T-helper 1 cell treated with Interleukin-12 subunit alpha and Interleukin-12 subunit beta and Interleukin-4 antibody, amounts not matched to agents 30 μg/mL and 1 μg/mL, for 36 hours (primary cell): Measurements from ENCODE around the gene CUX1.
"Not testable (repeated sequence)": the region's sequence is repeated elsewhere in the genome, so short reads cannot be mapped to it uniquely, and the experiment has no call there.

Experiments used
- H3K27ac Mint-ChIP-seq: one replicate; pipeline ENCODE4 v1.8.0; 2021; ENCODE audit warnings: mild to moderate bottlenecking, mixed read lengths
- H3K27me3 Mint-ChIP-seq: one replicate; pipeline ENCODE4 v1.8.0; 2021; ENCODE audit warnings: low read depth, mixed read lengths
- H3K36me3 Mint-ChIP-seq: one replicate; pipeline ENCODE4 v1.8.0; 2021; ENCODE audit warnings: low read depth, mixed read lengths
- H3K4me1 Mint-ChIP-seq: one replicate; pipeline ENCODE4 v1.8.0; 2021; ENCODE audit warnings: low read depth, mixed read lengths
- H3K4me3 Mint-ChIP-seq: one replicate; pipeline ENCODE4 v1.8.0; 2021; ENCODE audit warnings: mild to moderate bottlenecking, moderate library complexity, mixed read lengths
- H3K9me3 Mint-ChIP-seq: one replicate; pipeline ENCODE4 v1.8.0; 2021; ENCODE audit warnings: mixed read lengths

The CUX1 gene

GRCh38 chr7:101985903-101986734, 168.7 kb downstream of the CUX1 start:
- Mint-ChIP-seq H3K27ac (no peak overlapping the region), H3K4me3 (no peak overlapping the region), H3K36me3 (no peaks in the 10 kb centered on the region), H3K9me3 (no peaks in the 10 kb centered on the region), H3K4me1 (peaks cover 9% of the 10 kb centered on the region), H3K27me3 (no peaks in the 10 kb centered on the region)

- Mint-ChIP-seq H3K4me1 (peaks cover 7% of the 10 kb centered on the region), H3K4me3 (no peak overlapping the region), H3K27ac (no peak overlapping the region), H3K9me3 (no peaks in the 10 kb centered on the region), H3K36me3 (no peaks in the 10 kb centered on the region), H3K27me3 (no peaks in the 10 kb centered on the region)
Observed at GRCh38 chr7:101987494-101987893, 170.1 kb downstream of the CUX1 start.

GRCh38 chr7:101988060-101988459, 170.6 kb downstream of the CUX1 start:
- H3K9me3 Mint-ChIP-seq, H3K4me3 Mint-ChIP-seq, H3K4me1 Mint-ChIP-seq, H3K27me3 Mint-ChIP-seq, H3K36me3 Mint-ChIP-seq, H3K27ac Mint-ChIP-seq: not testable (repeated sequence)

- no peak overlapping the region for H3K4me3 Mint-ChIP-seq
- peak overlapping the region; percentile 1 for H3K27ac Mint-ChIP-seq
- H3K4me1 Mint-ChIP-seq = peaks cover 7% of the 10 kb centered on the region
- H3K9me3 Mint-ChIP-seq = no peaks in the 10 kb centered on the region
- no peaks in the 10 kb centered on the region for H3K27me3 Mint-ChIP-seq
- no peaks in the 10 kb centered on the region for H3K36me3 Mint-ChIP-seq
Observed at GRCh38 chr7:101988513-101988912, 171.1 kb downstream of the CUX1 start.

GRCh38 chr7:101989101-101989500, 171.7 kb downstream of the CUX1 start:
- H3K4me3 Mint-ChIP-seq = no peak overlapping the region

GRCh38 chr7:101990811-101991418, 173.5 kb downstream of the CUX1 start:
- H3K4me3 Mint-ChIP-seq = peak overlapping the region; percentile 57
- no peak overlapping the region for H3K27ac Mint-ChIP-seq
- H3K9me3 Mint-ChIP-seq = no peaks in the 10 kb centered on the region
- no peaks in the 10 kb centered on the region for H3K27me3 Mint-ChIP-seq
- H3K4me1 Mint-ChIP-seq = peaks cover 12% of the 10 kb centered on the region
- H3K36me3 Mint-ChIP-seq = no peaks in the 10 kb centered on the region

More at GRCh38 chr7:101989101-101989500, 171.7 kb downstream of the CUX1 start:
- Mint-ChIP-seq H3K9me3 (no peaks in the 10 kb centered on the region), H3K4me1 (peaks cover 7% of the 10 kb centered on the region), H3K27ac (no peak overlapping the region), H3K27me3 (no peaks in the 10 kb centered on the region), H3K36me3 (no peaks in the 10 kb centered on the region)

- no peaks in the 10 kb centered on the region for H3K36me3 Mint-ChIP-seq
- H3K27ac Mint-ChIP-seq = no peak overlapping the region
- H3K4me3 Mint-ChIP-seq = no peak overlapping the region
- H3K27me3 Mint-ChIP-seq = no peaks in the 10 kb centered on the region
- peaks cover 12% of the 10 kb centered on the region for H3K4me1 Mint-ChIP-seq
- H3K9me3 Mint-ChIP-seq = no peaks in the 10 kb centered on the region
Observed at GRCh38 chr7:101991860-101992259, 174.4 kb downstream of the CUX1 start.

- Mint-ChIP-seq H3K27ac (no peak overlapping the region), H3K27me3 (no peaks in the 10 kb centered on the region), H3K9me3 (no peaks in the 10 kb centered on the region), H3K4me3 (no peak overlapping the region), H3K36me3 (no peaks in the 10 kb centered on the region), H3K4me1 (peaks cover 12% of the 10 kb centered on the region)
Observed at GRCh38 chr7:101993311-101993710, 175.9 kb downstream of the CUX1 start.

- Mint-ChIP-seq H3K4me3 (no peak overlapping the region), H3K4me1 (peaks cover 12% of the 10 kb centered on the region), H3K27ac (no peak overlapping the region), H3K36me3 (no peaks in the 10 kb centered on the region), H3K27me3 (no peaks in the 10 kb centered on the region), H3K9me3 (no peaks in the 10 kb centered on the region)
Observed at GRCh38 chr7:101995121-101995520, 177.7 kb downstream of the CUX1 start.

- Mint-ChIP-seq H3K27me3 (no peaks in the 10 kb centered on the region), H3K4me1 (peaks cover 5% of the 10 kb centered on the region), H3K9me3 (no peaks in the 10 kb centered on the region), H3K36me3 (no peaks in the 10 kb centered on the region), H3K4me3 (no peak overlapping the region), H3K27ac (no peak overlapping the region)
Observed at GRCh38 chr7:101996131-101996691, 178.8 kb downstream of the CUX1 start.

GRCh38 chr7:101996876-101997275, 179.4 kb downstream of the CUX1 start:
- Mint-ChIP-seq H3K36me3 (no peaks in the 10 kb centered on the region), H3K4me3 (no peak overlapping the region), H3K27me3 (no peaks in the 10 kb centered on the region), H3K4me1 (peaks cover 5% of the 10 kb centered on the region), H3K9me3 (no peaks in the 10 kb centered on the region), H3K27ac (no peak overlapping the region)

- peaks cover 5% of the 10 kb centered on the region for H3K4me1 Mint-ChIP-seq
- no peak overlapping the region for H3K27ac Mint-ChIP-seq
- no peaks in the 10 kb centered on the region for H3K36me3 Mint-ChIP-seq
- H3K4me3 Mint-ChIP-seq = no peak overlapping the region
- no peaks in the 10 kb centered on the region for H3K9me3 Mint-ChIP-seq
- no peaks in the 10 kb centered on the region for H3K27me3 Mint-ChIP-seq
Observed at GRCh38 chr7:101998029-101998905, 180.8 kb downstream of the CUX1 start.

- Mint-ChIP-seq H3K4me3 (no peak overlapping the region), H3K9me3 (no peaks in the 10 kb centered on the region), H3K27me3 (no peaks in the 10 kb centered on the region), H3K36me3 (no peaks in the 10 kb centered on the region), H3K27ac (no peak overlapping the region), H3K4me1 (peaks cover 5% of the 10 kb centered on the region)
Observed at GRCh38 chr7:101998906-101999240, 181.4 kb downstream of the CUX1 start.

GRCh38 chr7:101999393-101999792, 182.0 kb downstream of the CUX1 start:
- Mint-ChIP-seq H3K27me3 (no peaks in the 10 kb centered on the region), H3K4me1 (peaks cover 5% of the 10 kb centered on the region), H3K9me3 (no peaks in the 10 kb centered on the region), H3K4me3 (no peak overlapping the region), H3K36me3 (no peaks in the 10 kb centered on the region), H3K27ac (no peak overlapping the region)
